Esophagus squamous epithelium (tissue), 5 donors: ENCODE data around the gene KHK. TPM values are rescaled to one million over a fixed set of nuclear protein-coding genes. Genes with fewer than 3 reads are reported as not detected.
A peak's percentile ranks its signal among the peaks of the same experiment; 100 is the strongest.

Experiments used
- DNase-seq: peaks from one replicate; lab custom pipeline; 2025; lab: John Stamatoyannopoulos, UW
- H3K27ac ChIP-seq, 4 donors: fragments of 200-600 bp; sonication (generic); one replicate each; pipeline ENCODE4 v1.5.1; 2016 to 2019; ENCODE audit warnings: mild to moderate bottlenecking in 1 of 4
- H3K27me3 ChIP-seq, 4 donors: fragments of 200-600 bp; sonication (generic); 1 replicate in 3 of 4; 2 replicates in 1 of 4; pipeline versions ENCODE4 v1.5.1 to v1.6.0; 2017 to 2021; ENCODE audit warnings: antibody characterized with exemption in 1 of 4
- H3K36me3 ChIP-seq, 3 donors: fragments of 200-600 bp; sonication (generic); one replicate each; pipeline ENCODE4 v1.5.1; 2016 to 2019
- H3K4me1 ChIP-seq, 3 donors: fragments of 200-600 bp; sonication (generic); one replicate each; pipeline ENCODE4 v1.5.1; 2017 to 2019
- H3K4me3 ChIP-seq, 4 donors: fragments of 200-600 bp; sonication (generic); 1 replicate in 3 of 4; 2 replicates in 1 of 4; pipeline ENCODE4 v1.5.1; 2016 to 2019; ENCODE audit warnings: mild to moderate bottlenecking in 2 of 4, moderate library complexity in 1 of 4
- H3K9me3 ChIP-seq, 3 donors: fragments of 200-600 bp; sonication (generic); one replicate each; pipeline ENCODE4 v1.5.1; 2016 to 2019
- CTCF ChIP-seq, 6 experiments: fragments of 450-650 bp in 4 of 6; fragments of 200-600 bp in 2 of 6; sonication (generic) in 2 of 6; IDR thresholded peaks; one replicate each; pipeline ENCODE4 v1.5.1; 2016 to 2019; ENCODE audit warnings: antibody characterized with exemption in 6 of 6, mild to moderate bottlenecking in 4 of 6, moderate library complexity in 4 of 6
- POLR2A ChIP-seq, 4 donors: fragments of 450-650 bp; IDR thresholded peaks; one replicate each; pipeline ENCODE4 v1.6.1; 2017; ENCODE audit warnings: antibody characterized with exemption in 4 of 4, mild to moderate bottlenecking in 4 of 4, moderate library complexity in 3 of 4
- WGBS, 2 donors: methylation state at CpG; one replicate each; pipeline ENCODE4 v1.1.5; 2018; 5-methylcytosine and 5-hydroxymethylcytosine counted together
- intact Hi-C: fragments of 100-400 bp; cut with DNase I; formaldehyde crosslinking; loops from one replicate; pipeline ENCODE4 v1.15.0; 2022
- total RNA-seq, 4 donors: library from RNA; depleted of rRNA; stranded (reverse); fragments of >200 nt; gene quantifications; one replicate each; pipeline ENCODE4 v1.1.0, GENCODE V29; 2016
- donor health status: DM: yes; HTN: yes; CAD: no.

KHK gene
- total RNA-seq, 4 donors from 2014 or later = 1.3 to 1.9 (median 1.4) TPM

GRCh38 chr2:27084297-27085061, 2.1 kb upstream of the KHK start:
- no peak for DNase-seq
- H3K27me3 ChIP-seq = no peaks in the 10 kb centered on the region
- no peak for TF ChIP-seq POLR2A (IDR thresholded peaks at IDR 0.05)
- no peak for TF ChIP-seq CTCF (IDR thresholded peaks at IDR 0.05)
- intact Hi-C loops = loop anchor here (5.0 kb wide), 1 partner anchor 122 kb away; no protein-coding TSS in a partner anchor
- no peaks in the 10 kb centered on the region for H3K36me3 ChIP-seq
- peaks cover 31 to 76% (median 33%) of the 10 kb centered on the region in 3 donors for H3K4me1 ChIP-seq
- WGBS, 2 donors = 63 to 94% methylated on average over 3 to 4 of the region's 6 CpGs
- H3K27ac ChIP-seq = peak overlapping the region in 1 of 4 donors; percentile 90
- no peak overlapping the region for H3K4me3 ChIP-seq
- no peaks in the 10 kb centered on the region for H3K9me3 ChIP-seq

GRCh38 chr2:27085062-27085672, 1.4 kb upstream of the KHK start:
- intact Hi-C loops = loop anchor here (5.0 kb wide), 1 partner anchor 123 kb away; no protein-coding TSS in a partner anchor
- Histone ChIP-seq H3K36me3 (no peaks in the 10 kb centered on the region), H3K4me1 (peaks cover 31 to 70% (median 33%) of the 10 kb centered on the region in 3 donors), H3K9me3 (no peaks in the 10 kb centered on the region), H3K27me3 (no peaks in the 10 kb centered on the region), H3K27ac (peak overlapping the region; percentile 86 to 96 (median 90)), H3K4me3 (peak overlapping the region; percentile 59 to 75 (median 72))
- WGBS, 2 donors = 68 to 79% methylated on average over 3 to 5 of the region's 10 CpGs
- TF ChIP-seq CTCF (IDR thresholded peaks at IDR 0.05) = no peak
- TF ChIP-seq POLR2A (IDR thresholded peaks at IDR 0.05) = no peak
- no peak for DNase-seq

GRCh38 chr2:27085673-27086089, 891 bp upstream of the KHK start:
- WGBS, 2 donors = no CpG with 5 or more reads among the region's 38 CpGs
- no peak for DNase-seq
- peaks cover 29 to 65% (median 29%) of the 10 kb centered on the region in 3 donors for H3K4me1 ChIP-seq

GRCh38 chr2:27086090-27086723, 365 bp upstream of the KHK start:
- no CpG with 5 or more reads among the region's 81 CpGs for WGBS, 2 donors
- Histone ChIP-seq H3K27me3 (no peaks in the 10 kb centered on the region), H3K4me1 (peaks cover 23 to 60% (median 24%) of the 10 kb centered on the region in 3 donors), H3K27ac (peak overlapping the region; percentile 86 to 96 (median 90)), H3K9me3 (no peaks in the 10 kb centered on the region), H3K36me3 (no peaks in the 10 kb centered on the region), H3K4me3 (peak overlapping the region; percentile 59 to 75 (median 72))
- DNase-seq = peak; percentile 57
- intact Hi-C loops = loop anchor here (5.0 kb wide), 1 partner anchor 124 kb away; no protein-coding TSS in a partner anchor
- peak in 2 of 4 donors; percentile 70 to 74 for TF ChIP-seq POLR2A (IDR thresholded peaks at IDR 0.05)
- peak; percentile 76 to 98 (median 97) for TF ChIP-seq CTCF (IDR thresholded peaks at IDR 0.05)

More at GRCh38 chr2:27085673-27086089, 891 bp upstream of the KHK start:
- peak in 4 of 6 experiments; percentile 27 to 44 (median 32) for TF ChIP-seq CTCF (IDR thresholded peaks at IDR 0.05)
- peak in 1 of 4 donors; percentile 28 for TF ChIP-seq POLR2A (IDR thresholded peaks at IDR 0.05)
- peak overlapping the region; percentile 59 to 75 (median 72) for H3K4me3 ChIP-seq
- H3K9me3 ChIP-seq = no peaks in the 10 kb centered on the region
- intact Hi-C loops = loop anchor here (5.0 kb wide), 1 partner anchor 123 kb away; no protein-coding TSS in a partner anchor
- H3K27me3 ChIP-seq = no peaks in the 10 kb centered on the region
- H3K36me3 ChIP-seq = no peaks in the 10 kb centered on the region
- H3K27ac ChIP-seq = peak overlapping the region; percentile 86 to 96 (median 90)
